ENCODE measurements around the gene IFNA6. TPM values are rescaled to one million over a fixed set of nuclear protein-coding genes. Genes with fewer than 3 reads are reported as not detected.
A peak's percentile ranks its signal among the peaks of the same experiment; 100 is the strongest.

Gene IFNA6
- total RNA-seq, 4 donors from 2014 or later, result not detected

GRCh38 chr9:21316032-21316842 lies 34.5 kb downstream of the IFNA6 start:
- Histone ChIP-seq H3K4me1 (peaks cover 0 to 37% (median 0%) of the 10 kb centered on the region in 3 donors), H3K36me3 (peaks cover 0 to 2% (median 0%) of the 10 kb centered on the region in 3 donors), H3K27ac (peak overlapping the region in 1 of 4 donors; percentile 13), H3K27me3 (no peaks in the 10 kb centered on the region), H3K9me3 (no peaks in the 10 kb centered on the region), H3K4me3 (no peak overlapping the region)
- no peak for DNase-seq
- intact Hi-C loops (cut with DNase I), result no loop called here
- TF ChIP-seq POLR2A (IDR thresholded peaks at IDR 0.05), result no peak
- TF ChIP-seq, protein P1, sequence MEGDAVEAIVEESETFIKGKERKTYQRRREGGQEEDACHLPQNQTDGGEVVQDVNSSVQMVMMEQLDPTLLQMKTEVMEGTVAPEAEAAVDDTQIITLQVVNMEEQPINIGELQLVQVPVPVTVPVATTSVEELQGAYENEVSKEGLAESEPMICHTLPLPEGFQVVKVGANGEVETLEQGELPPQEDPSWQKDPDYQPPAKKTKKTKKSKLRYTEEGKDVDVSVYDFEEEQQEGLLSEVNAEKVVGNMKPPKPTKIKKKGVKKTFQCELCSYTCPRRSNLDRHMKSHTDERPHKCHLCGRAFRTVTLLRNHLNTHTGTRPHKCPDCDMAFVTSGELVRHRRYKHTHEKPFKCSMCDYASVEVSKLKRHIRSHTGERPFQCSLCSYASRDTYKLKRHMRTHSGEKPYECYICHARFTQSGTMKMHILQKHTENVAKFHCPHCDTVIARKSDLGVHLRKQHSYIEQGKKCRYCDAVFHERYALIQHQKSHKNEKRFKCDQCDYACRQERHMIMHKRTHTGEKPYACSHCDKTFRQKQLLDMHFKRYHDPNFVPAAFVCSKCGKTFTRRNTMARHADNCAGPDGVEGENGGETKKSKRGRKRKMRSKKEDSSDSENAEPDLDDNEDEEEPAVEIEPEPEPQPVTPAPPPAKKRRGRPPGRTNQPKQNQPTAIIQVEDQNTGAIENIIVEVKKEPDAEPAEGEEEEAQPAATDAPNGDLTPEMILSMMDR (IDR thresholded peaks at IDR 0.05), result no peak
- 20 to 22% methylated on average over 8 of the region's 8 CpGs for WGBS, 2 donors

- no peaks in the 10 kb centered on the region for H3K36me3 ChIP-seq
- H3K27ac ChIP-seq, result no peak overlapping the region
- H3K4me3 ChIP-seq, result no peak overlapping the region
- DNase-seq, result no peak
- H3K4me1 ChIP-seq, result peaks cover 0 to 28% (median 0%) of the 10 kb centered on the region in 3 donors
- intact Hi-C loops (cut with DNase I), result no loop called here
- WGBS, 2 donors, result 70 to 88% methylated on average over 2 of the region's 2 CpGs
- TF ChIP-seq POLR2A (IDR thresholded peaks at IDR 0.05), result no peak
- TF ChIP-seq, protein P1 (IDR thresholded peaks at IDR 0.05), result no peak
- no peaks in the 10 kb centered on the region for H3K27me3 ChIP-seq
- H3K9me3 ChIP-seq, result no peaks in the 10 kb centered on the region
These were observed 36.5 kb downstream of the IFNA6 start for GRCh38 chr9:21314152-21314551.

- peaks cover 0 to 14% (median 0%) of the 10 kb centered on the region in 3 donors for H3K4me1 ChIP-seq
- no peak for DNase-seq
- no peak for TF ChIP-seq POLR2A (IDR thresholded peaks at IDR 0.05)
- TF ChIP-seq, protein P1 (IDR thresholded peaks at IDR 0.05), result no peak
- H3K9me3 ChIP-seq, result no peaks in the 10 kb centered on the region
- no peaks in the 10 kb centered on the region for H3K27me3 ChIP-seq
- H3K27ac ChIP-seq, result no peak overlapping the region
- no peaks in the 10 kb centered on the region for H3K36me3 ChIP-seq
- intact Hi-C loops (cut with DNase I), result no loop called here
- no peak overlapping the region for H3K4me3 ChIP-seq
- 81 to 100% methylated on average over 1 of the region's 1 CpG for WGBS, 2 donors
These were observed 38.8 kb downstream of the IFNA6 start for GRCh38 chr9:21311889-21312288.

GRCh38 chr9:21305213-21305612 lies 45.5 kb downstream of the IFNA6 start, which contains the start of gene IFNA5:
IFNA5 (minus strand) TSS chr9:21305313; CDS start chr9:21305256, 57 bp downstream.
- WGBS, 2 donors, result 71 to 86% methylated on average over 2 of the region's 2 CpGs
- Histone ChIP-seq H3K36me3 (no peaks in the 10 kb centered on the region), H3K4me1 (no peaks in the 10 kb centered on the region), H3K27me3 (peaks cover 0 to 4% (median 0%) of the 10 kb centered on the region in 4 donors), H3K4me3 (no peak within 1 kb of the TSS), H3K27ac (no peak within 1 kb of the TSS), H3K9me3 (no peaks in the 10 kb centered on the region)
- intact Hi-C loops (cut with DNase I), result no loop called here
- no peak for DNase-seq
- TF ChIP-seq, protein P1 (IDR thresholded peaks at IDR 0.05), result no peak
- no peak for TF ChIP-seq POLR2A (IDR thresholded peaks at IDR 0.05)

Other genes with a start within 250 kb of the IFNA6 start
- gene IFNW1, start 209.1 kb downstream of the IFNA6 start, total RNA-seq, result not detected
- not detected for gene IFNA21, start 184.2 kb downstream of the IFNA6 start, total RNA-seq
- gene IFNA4, start 163.3 kb downstream of the IFNA6 start, total RNA-seq, result not detected
- gene IFNA7, start 148.7 kb downstream of the IFNA6 start, total RNA-seq, result not detected
- gene IFNA10, start 143.7 kb downstream of the IFNA6 start, total RNA-seq, result not detected
- not detected for gene IFNA16, start 133.6 kb downstream of the IFNA6 start, total RNA-seq
- not detected for gene IFNA17, start 122.7 kb downstream of the IFNA6 start, total RNA-seq
- gene IFNA14, start 110.9 kb downstream of the IFNA6 start, total RNA-seq, result not detected
- gene IFNA5, start 45.6 kb downstream of the IFNA6 start, total RNA-seq, result not detected
- gene KLHL9, start 15.5 kb downstream of the IFNA6 start, total RNA-seq, result 10 to 100 TPM in 3 of 4 donors, 1 to 10 TPM in 1; 6.6 to 21.2 (median 13.5) TPM
- gene IFNA13, start 17.2 kb upstream of the IFNA6 start, total RNA-seq, result not detected
- gene IFNA2, start 34.5 kb upstream of the IFNA6 start, total RNA-seq, result not detected
- gene IFNA8, start 58.2 kb upstream of the IFNA6 start, total RNA-seq, result not detected
- not detected for gene IFNA1, start 89.6 kb upstream of the IFNA6 start, total RNA-seq
- gene IFNE, start 131.4 kb upstream of the IFNA6 start, total RNA-seq, result 1 to 10 TPM in 2 of 4 donors, under 1 TPM in 1, not detected in 1; 0.91 to 3.4 (median 2.4) TPM